Activated naive CD4-positive, alpha-beta T cell treated with Interleukin-2 at 50 U/mL for 16 hours (primary cell): ENCODE data around the gene KRT84.

Experiments
- DNase-seq: peaks from one replicate; pipeline ENCODE4 v3.0.0-alpha.2; 2020

The KRT84 gene

DNA sequence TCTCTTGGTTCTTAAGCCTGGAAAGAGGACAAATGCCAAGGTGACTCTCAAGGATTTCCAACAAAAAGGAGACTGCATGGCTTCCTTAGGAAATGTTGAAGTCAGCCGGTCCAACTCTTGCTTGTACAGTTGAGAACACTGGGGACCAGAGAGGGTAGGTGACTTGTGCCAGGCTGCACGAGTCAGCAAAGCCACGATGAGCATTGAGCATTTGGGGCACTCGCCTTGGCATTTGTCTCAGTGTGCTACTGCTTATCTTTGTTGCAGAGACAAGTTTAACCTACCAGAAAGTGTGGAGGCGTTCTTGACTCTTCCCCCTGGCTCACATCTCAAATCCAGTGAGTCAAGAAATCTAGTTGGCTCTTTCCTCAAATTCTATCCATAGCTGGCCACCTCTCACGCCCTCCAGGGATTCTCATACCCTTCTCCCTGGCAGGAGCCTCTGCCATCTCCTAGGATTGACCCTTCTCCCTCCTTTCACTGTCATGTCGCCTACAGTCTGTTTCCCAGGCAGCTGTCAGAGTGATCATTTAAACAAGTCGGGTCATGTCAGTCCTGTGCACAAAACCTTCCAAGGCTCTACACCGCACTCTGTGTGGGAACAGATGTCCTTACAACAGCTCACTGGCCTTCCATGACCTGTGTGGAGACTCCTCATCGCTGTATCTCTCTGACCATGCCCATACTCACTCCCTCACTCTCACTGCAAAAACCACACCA lies 47.1 kb downstream of the KRT84 start:
- DNase-seq, result no peak

GRCh38 chr12:52337054-52337453 lies 48.4 kb downstream of the KRT84 start:
- no peak for DNase-seq

GRCh38 chr12:52336641-52337040 lies 48.8 kb downstream of the KRT84 start:
- no peak for DNase-seq

DNA sequence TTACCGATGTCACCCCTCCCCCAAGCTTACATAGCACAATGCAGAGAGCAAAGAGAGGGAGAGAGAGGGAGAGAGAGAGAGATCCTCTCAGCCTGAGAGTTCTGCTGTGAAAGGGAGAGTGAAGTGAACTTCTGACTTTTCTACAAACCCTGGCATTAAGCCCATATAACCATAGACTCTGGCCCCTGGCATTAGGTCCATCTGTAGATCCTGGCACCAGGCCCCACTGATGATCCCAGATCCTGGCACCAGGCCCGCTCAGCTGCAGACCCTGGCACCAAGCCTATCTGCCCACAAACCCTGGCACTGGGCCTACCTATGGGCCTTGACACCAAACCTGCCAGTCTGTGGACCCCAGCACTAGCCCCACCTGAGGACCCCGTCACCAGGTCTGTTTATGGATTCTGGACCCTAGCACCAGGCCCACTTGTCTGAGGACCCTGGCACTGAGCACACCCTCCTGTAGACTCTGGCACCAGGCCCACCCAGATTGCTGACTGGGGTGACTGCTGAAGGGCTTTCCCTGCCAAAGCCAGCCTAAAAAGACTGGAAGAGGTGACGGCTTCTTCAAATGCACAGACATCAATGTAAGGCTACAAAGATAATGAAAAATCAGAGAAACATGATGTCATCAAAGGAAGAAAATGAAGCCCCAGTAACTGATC lies 49.7 kb downstream of the KRT84 start:
- DNase-seq, result no peak

DNA sequence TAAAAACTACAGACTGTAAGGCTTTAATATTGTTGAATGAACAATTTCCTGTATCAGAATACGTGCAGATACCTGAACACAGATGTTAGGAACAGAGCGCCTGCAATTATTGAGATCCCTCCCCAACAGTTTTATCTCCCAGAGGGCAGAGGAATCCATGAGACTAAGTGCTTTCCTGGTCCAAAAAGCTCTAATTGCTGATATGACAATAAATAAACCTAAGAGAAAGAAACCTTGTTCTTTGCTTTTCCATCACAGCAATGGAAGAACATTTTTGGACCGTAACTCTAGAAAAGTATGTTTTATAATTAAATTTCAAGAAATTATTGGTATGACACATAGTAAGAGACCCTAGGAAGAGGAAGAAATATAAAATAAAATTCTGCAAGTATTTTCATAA lies 51.3 kb downstream of the KRT84 start:
- DNase-seq, result no peak

DNA sequence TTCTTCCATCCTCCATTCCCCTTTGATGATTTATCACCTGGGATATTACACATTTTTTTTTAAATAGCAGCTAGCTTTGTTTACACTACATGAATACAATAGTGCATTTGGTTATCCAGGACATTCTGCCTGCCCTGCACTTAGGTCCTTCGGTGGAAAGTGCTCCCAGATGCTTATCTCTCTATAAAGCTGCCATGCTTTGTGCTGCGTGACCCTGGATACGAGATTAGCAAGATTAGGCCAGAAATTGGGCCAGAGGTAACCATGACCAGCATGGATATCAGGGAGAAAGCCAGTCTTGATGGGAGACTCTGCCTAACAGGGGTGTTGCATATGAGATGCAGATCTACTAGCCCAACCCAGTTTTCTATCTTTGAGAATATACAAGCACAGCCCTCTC lies 52.1 kb downstream of the KRT84 start:
- no peak for DNase-seq

DNA sequence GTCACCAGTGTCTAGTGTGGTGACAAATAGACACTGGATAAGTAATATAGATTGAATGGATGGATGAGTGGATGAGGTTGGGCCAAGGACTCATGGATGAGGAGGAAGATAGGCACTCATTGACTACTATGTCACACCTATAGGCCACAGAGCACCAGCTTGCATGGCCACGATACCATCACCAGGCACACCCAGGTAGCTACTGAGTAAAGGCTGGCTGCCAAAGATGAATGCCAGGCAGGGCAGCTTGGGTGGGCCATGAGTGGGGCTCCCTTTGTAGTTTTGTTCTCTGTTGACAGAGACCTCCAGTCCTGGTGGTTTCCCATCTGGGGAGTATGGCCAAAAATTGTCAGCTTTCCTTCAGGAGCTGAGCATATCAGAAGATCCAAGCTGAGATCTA lies 53.1 kb downstream of the KRT84 start:
- DNase-seq, result no peak

DNA sequence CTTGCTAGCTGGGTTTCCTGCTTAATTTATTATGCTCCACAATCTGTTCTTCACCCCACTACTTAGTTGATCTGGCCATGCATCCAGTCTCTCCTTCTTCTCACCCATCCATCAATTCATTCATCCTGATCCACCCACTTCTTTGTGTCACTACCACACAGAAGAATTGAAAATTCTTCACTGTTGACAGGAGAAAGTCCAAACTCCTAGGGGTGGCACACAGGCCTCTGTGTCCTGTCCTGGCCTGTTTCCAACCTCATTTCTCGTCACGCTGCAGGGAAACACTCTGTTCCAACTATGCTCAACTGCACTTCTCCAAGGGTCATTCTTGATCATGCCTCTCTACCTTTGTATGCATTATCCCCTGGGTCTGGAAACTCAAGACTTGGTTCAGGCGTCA lies 53.6 kb downstream of the KRT84 start:
- DNase-seq, result no peak

- DNase-seq, result no peak
Observed at GRCh38 chr12:52331039-52331438, 54.4 kb downstream of the KRT84 start.

- DNase-seq, result no peak
Observed at GRCh38 chr12:52327830-52328500, 57.5 kb downstream of the KRT84 start.
